HAP-1 (cell line): ENCODE measurements around the gene SMIM23.

Experiments
- DNase-seq, 2 experiments: peaks; one replicate each; pipeline ENCODE4 v3.0.0-alpha.2; 2016 to 2020; ENCODE audit warnings: low spot score in 2 of 2
- H3K27me3 ChIP-seq: fragments of 250-450 bp; sonication (Bioruptor Pico); 2 replicates; pipeline ENCODE4 v1.5.1; 2020; ENCODE audit warnings: low read depth, mild to moderate bottlenecking, moderate library complexity
- H3K36me3 ChIP-seq: fragments of 250-450 bp; sonication (Bioruptor Pico); replicated peaks from 2 replicates; pipeline ENCODE4 v1.5.1; 2020; ENCODE audit warnings: mild to moderate bottlenecking
- H3K4me1 ChIP-seq: fragments of 250-450 bp; sonication (Bioruptor Pico); 2 replicates; pipeline ENCODE4 v1.5.1; 2020; ENCODE audit warnings: mild to moderate bottlenecking
- H3K4me3 ChIP-seq: fragments of 250-450 bp; sonication (Bioruptor Pico); 2 replicates; pipeline ENCODE4 v1.5.1; 2020; ENCODE audit warnings: mild to moderate bottlenecking, moderate library complexity
- H3K9me3 ChIP-seq: fragments of 250-450 bp; sonication (Bioruptor Pico); 2 replicates; pipeline ENCODE4 v1.5.1; 2020; ENCODE audit warnings: mild to moderate bottlenecking, moderate library complexity
- in situ Hi-C: fragments of 300-500 bp; cut with MboI; formaldehyde crosslinking; loops from 3 replicates; pipeline ENCODE4 v1.14.3; 2020; ENCODE audit warnings: low sequenced_read_pairs, inconsistent platforms, mixed read lengths

SMIM23 gene

GRCh38 chr5:171840066-171840465, 54.4 kb downstream of the SMIM23 start:
- Histone ChIP-seq H3K9me3 (no peaks in the 10 kb centered on the region), H3K4me3 (no peak overlapping the region), H3K4me1 (no peaks in the 10 kb centered on the region), H3K36me3 (no peaks in the 10 kb centered on the region), H3K27me3 (no peaks in the 10 kb centered on the region)
- in situ Hi-C loops, result no loop called here
- no peak for DNase-seq
